Activated T-cell treated with anti-CD3 and anti-CD28 coated beads, Interleukin-2, amount 50 U/mL, for 24 hours (primary cell): ENCODE measurements around the gene CRELD1.

ENCODE experiments used
- DNase-seq: peaks from one replicate; pipeline ENCODE4 v3.0.0-alpha.2; 2020
- H3K27ac Mint-ChIP-seq: 2 replicates; pipeline ENCODE4 v1.8.0; 2020; ENCODE audit warnings: mild to moderate bottlenecking, mixed read lengths
- H3K27me3 Mint-ChIP-seq: 2 replicates; pipeline ENCODE4 v1.8.0; 2020; ENCODE audit warnings: mixed read lengths
- H3K36me3 Mint-ChIP-seq: 2 replicates; pipeline ENCODE4 v1.8.0; 2020; ENCODE audit warnings: low read depth, mixed read lengths
- H3K4me1 Mint-ChIP-seq: 2 replicates; pipeline ENCODE4 v1.8.0; 2020; ENCODE audit warnings: low read depth, mixed read lengths
- H3K4me3 Mint-ChIP-seq: 2 replicates; pipeline ENCODE4 v1.8.0; 2020; ENCODE audit warnings: mild to moderate bottlenecking, moderate library complexity, mixed read lengths
- H3K9me3 Mint-ChIP-seq: 2 replicates; pipeline ENCODE4 v1.8.0; 2020; ENCODE audit warnings: mixed read lengths

CRELD1 gene

DNA sequence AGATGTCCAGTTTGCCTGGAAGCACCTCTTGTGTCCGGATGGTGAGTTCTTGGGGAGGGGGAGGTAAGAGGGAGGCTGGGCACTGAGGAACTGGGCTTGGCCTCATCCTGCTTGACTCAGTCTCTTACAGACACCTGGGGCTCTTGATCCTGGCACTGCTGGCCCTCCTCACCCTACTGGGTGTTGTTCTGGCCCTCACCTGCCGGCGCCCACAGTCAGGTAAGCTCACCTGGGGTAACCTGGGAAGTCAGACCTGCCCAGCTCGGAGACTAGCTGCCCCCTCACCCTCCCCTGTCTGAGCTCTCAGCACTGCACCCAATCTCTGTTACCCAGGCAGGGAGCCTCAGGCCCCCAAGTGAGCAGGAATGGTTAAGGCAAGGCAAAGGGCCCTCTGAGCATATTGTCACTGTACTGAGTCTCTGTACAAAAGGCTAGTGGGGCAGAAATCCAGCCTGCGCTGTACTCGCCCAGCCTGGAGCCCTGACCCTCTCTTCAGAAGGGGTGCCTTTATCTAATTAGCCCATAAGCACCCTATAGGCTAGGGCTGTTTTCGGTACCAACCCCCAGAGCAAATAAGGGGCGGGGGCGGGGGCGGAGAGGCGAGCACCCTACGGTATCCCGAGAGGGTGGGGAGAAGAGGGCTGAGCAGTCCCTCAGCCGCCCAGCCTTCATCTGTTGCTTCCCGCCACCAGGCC is 18.9 kb upstream of the CRELD1 start:
- Mint-ChIP-seq H3K27me3 (peaks cover 16% of the 10 kb centered on the region), H3K4me1 (peaks cover 23% of the 10 kb centered on the region), H3K36me3 (no peaks in the 10 kb centered on the region), H3K4me3 (no peak overlapping the region), H3K27ac (no peak overlapping the region), H3K9me3 (no peaks in the 10 kb centered on the region)
- DNase-seq: no peak

DNA sequence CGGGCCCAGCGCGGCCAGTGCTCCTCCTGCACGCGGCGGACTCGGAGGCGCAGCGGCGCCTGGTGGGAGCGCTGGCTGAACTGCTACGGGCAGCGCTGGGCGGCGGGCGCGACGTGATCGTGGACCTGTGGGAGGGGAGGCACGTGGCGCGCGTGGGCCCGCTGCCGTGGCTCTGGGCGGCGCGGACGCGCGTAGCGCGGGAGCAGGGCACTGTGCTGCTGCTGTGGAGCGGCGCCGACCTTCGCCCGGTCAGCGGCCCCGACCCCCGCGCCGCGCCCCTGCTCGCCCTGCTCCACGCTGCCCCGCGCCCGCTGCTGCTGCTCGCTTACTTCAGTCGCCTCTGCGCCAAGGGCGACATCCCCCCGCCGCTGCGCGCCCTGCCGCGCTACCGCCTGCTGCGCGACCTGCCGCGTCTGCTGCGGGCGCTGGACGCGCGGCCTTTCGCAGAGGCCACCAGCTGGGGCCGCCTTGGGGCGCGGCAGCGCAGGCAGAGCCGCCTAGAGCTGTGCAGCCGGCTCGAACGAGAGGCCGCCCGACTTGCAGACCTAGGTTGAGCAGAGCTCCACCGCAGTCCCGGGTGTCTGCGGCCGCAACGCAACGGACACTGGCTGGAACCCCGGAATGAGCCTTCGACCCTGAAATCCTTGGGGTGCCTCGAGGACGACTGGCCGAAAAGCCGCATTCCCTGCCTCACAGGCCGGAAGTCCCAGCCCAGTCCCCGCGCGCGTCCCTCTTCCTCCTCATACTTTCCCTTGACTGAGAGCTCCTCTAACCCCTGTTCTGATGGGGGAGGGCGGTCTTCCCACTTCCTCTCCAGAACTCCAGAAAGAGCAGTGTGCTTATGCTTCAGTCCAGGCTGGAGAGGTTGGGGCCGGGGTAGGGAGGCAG is 18.1 kb upstream of the CRELD1 start:
- H3K4me1 Mint-ChIP-seq: peaks cover 20% of the 10 kb centered on the region
- peak overlapping the region; percentile 47 for H3K27ac Mint-ChIP-seq
- peak overlapping the region; percentile 64 for H3K4me3 Mint-ChIP-seq
- no peaks in the 10 kb centered on the region for H3K9me3 Mint-ChIP-seq
- H3K36me3 Mint-ChIP-seq: no peaks in the 10 kb centered on the region
- H3K27me3 Mint-ChIP-seq: peaks cover 16% of the 10 kb centered on the region
- peak; percentile 63 for DNase-seq

DNA sequence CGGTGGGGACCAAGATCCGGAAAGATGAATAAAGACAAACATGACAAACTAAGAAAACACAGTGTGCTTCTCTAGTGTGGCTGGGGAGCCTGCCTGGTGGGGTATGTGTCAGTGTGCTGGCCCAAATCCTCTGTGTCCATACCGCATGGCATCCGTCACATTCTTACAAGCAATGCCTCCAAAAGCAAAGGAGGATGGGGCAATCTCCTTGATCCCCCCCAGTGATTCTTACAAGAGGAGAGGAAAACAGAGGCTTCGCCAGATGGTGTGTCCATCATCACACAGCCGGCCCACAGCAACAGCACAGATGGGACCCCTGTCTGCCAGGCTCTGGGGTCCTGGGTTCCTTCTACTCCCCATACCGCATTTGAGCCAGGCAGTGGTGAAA is 17.3 kb upstream of the CRELD1 start:
- Mint-ChIP-seq H3K4me1 (peaks cover 20% of the 10 kb centered on the region), H3K4me3 (peak overlapping the region; percentile 33), H3K9me3 (no peaks in the 10 kb centered on the region), H3K36me3 (no peaks in the 10 kb centered on the region), H3K27ac (no peak overlapping the region), H3K27me3 (peaks cover 16% of the 10 kb centered on the region)
- DNase-seq: no peak

DNA sequence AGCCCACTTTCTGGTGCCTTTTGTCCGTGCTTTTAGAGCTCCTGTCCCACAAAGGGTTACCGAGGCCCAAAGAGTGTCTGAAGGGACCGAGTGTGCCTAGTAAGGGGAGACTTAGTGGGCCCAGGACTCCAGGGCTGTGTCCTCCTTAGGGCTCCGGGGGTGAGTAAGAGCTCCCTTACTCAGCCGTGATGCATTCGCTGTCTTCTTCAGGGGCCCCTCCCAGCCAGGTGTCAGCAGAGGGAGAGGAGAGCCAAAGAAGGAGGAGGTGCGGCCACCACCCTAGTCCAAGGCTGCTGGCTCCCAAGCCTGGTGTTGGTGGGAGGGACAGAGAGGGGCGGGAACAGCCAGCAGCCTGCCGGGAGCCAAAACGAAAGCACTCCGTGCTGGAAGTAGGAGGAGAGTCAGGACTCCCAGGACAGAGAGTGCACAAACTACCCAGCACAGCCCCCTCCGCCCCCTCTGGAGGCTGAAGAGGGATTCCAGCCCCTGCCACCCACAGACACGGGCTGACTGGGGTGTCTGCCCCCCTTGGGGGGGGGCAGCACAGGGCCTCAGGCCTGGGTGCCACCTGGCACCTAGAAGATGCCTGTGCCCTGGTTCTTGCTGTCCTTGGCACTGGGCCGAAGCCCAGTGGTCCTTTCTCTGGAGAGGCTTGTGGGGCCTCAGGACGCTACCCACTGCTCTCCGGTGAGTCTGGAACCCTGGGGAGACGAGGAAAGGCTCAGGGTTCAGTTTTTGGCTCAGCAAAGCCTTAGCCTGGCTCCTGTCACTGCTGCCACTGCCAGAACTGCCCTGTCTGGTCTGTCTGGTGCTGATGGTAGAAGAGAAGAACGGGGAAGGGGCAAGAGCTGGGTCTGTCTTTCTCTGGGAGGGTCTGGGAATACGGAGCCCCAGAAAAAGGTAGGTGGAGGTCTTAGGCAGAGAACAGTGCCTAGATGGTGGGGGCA is 16.6 kb upstream of the CRELD1 start, which contains the start of gene IL17RC:
IL17RC (plus strand) TSS at position 365 of the 947 bp plus-strand sequence; CDS start at position 583, 218 bp downstream.
- Mint-ChIP-seq H3K4me1 (peaks cover 19% of the 10 kb centered on the region), H3K4me3 (peak within 1 kb of the TSS; percentile 64), H3K36me3 (no peaks in the 10 kb centered on the region), H3K27ac (peak within 1 kb of the TSS; percentile 47), H3K27me3 (peaks cover 13% of the 10 kb centered on the region), H3K9me3 (no peaks in the 10 kb centered on the region)
- DNase-seq: peak; percentile 63

DNA sequence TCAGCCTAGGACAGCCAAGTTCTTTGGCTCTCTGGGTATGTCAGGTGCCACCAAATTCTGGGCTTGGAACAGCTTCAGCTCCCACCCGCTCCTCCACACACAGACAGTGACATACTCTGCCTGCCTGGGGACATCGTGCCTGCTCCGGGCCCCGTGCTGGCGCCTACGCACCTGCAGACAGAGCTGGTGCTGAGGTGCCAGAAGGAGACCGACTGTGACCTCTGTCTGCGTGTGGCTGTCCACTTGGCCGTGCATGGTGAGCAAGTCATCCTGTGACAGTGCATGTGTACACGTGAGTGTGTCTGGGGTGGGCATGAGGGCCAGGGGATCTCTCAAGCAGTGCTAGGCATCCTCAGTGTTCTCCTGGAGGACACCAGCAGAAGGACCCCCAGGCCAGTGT is 15.8 kb upstream of the CRELD1 start:
- no peak for DNase-seq
- Mint-ChIP-seq H3K27ac (no peak overlapping the region), H3K4me1 (peaks cover 13% of the 10 kb centered on the region), H3K36me3 (no peaks in the 10 kb centered on the region), H3K4me3 (no peak overlapping the region), H3K27me3 (peaks cover 11% of the 10 kb centered on the region), H3K9me3 (no peaks in the 10 kb centered on the region)

DNA sequence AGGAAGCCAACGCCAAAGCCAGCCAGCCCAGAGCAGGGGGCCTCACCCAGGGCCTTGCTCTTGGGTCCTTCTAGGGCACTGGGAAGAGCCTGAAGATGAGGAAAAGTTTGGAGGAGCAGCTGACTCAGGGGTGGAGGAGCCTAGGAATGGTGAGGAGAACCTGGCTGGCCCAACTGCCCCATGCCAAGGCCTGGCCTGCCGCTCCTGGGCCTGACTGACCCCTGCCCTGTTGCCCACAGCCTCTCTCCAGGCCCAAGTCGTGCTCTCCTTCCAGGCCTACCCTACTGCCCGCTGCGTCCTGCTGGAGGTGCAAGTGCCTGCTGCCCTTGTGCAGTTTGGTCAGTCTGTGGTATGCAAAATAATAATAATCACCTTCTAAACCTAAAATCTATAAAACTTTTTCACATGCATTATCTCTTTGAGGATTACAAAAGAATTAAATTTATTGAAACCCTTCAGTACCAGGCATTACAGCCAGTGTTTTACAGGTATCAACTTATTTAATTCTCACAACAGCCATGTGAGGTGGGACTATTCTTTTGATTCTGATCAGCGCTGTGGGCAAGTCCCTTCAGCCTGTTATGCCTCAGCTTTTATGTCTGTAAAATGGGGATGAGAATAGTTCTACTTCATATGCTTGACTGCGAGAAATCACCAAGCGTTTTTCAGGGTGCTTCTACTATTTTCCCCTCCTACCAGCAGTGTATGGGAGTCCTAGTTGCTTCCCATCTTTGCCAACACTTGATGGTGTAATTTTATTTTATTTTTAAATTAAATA is 15.2 kb upstream of the CRELD1 start:
- peaks cover 13% of the 10 kb centered on the region for H3K4me1 Mint-ChIP-seq
- no peak overlapping the region for H3K4me3 Mint-ChIP-seq
- DNase-seq: no peak
- peaks cover 11% of the 10 kb centered on the region for H3K27me3 Mint-ChIP-seq
- H3K36me3 Mint-ChIP-seq: no peaks in the 10 kb centered on the region
- no peak overlapping the region for H3K27ac Mint-ChIP-seq
- H3K9me3 Mint-ChIP-seq: no peaks in the 10 kb centered on the region

DNA sequence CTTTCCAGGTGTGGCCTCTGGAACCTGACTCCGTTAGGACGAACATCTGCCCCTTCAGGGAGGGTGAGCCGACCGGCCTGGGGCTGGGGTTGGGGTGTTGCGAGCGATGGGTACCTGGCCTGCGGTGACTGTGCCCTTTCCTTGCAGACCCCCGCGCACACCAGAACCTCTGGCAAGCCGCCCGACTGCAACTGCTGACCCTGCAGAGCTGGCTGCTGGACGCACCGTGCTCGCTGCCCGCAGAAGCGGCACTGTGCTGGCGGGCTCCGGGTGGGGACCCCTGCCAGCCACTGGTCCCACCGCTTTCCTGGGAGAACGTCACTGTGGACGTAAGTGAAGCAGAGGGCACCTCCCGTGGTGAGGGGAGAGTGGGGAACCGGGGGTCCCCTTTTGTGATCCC is 5.5 kb upstream of the CRELD1 start:
- Mint-ChIP-seq H3K27ac (no peak overlapping the region), H3K4me1 (peaks cover 13% of the 10 kb centered on the region), H3K27me3 (no peaks in the 10 kb centered on the region), H3K4me3 (no peak overlapping the region), H3K36me3 (peaks cover 2% of the 10 kb centered on the region), H3K9me3 (no peaks in the 10 kb centered on the region)
- DNase-seq: no peak

DNA sequence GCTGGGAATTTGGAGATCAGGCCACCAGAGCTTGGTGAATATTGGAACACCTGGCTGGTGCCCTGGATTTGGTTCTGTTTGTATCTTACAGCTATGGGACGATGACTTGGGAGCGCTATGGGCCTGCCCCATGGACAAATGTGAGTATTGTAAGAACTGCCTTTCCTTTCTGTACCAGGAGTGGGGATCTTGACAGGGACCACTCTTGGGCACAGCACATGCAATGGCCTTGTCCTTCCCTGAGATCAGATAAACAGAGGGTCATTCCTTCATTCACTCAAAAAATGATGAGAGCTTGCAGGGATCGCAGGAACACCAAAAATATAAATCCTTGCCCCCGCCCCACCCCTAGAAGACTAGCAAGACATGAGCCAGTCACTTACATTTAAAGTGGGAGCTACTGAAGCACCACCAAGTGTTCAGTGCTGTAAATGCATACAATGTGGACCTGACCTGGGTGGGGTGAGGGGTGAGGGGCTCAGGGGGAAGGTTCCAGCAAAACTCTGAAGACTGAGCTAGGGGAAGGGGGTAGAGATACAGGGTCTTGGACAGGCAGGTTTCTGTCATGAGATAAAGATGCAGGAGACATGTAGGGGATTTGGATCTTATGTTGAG is 2.7 kb upstream of the CRELD1 start:
- Mint-ChIP-seq H3K9me3 (no peaks in the 10 kb centered on the region), H3K27ac (no peak overlapping the region), H3K36me3 (peaks cover 16% of the 10 kb centered on the region), H3K4me1 (peaks cover 34% of the 10 kb centered on the region), H3K27me3 (no peaks in the 10 kb centered on the region), H3K4me3 (no peak overlapping the region)
- DNase-seq: no peak

DNA sequence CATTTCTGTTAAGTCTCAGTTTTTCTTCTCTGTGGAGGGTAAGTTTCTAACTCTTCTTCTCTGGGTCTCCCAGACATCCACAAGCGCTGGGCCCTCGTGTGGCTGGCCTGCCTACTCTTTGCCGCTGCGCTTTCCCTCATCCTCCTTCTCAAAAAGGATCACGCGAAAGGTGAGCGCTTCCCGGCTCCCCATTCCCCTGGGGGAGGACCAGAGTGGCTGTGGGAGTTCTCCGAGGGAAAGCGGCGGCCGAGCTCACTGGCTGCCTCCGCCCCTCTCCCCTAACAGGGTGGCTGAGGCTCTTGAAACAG is 1.1 kb upstream of the CRELD1 start:
- H3K4me1 Mint-ChIP-seq: peaks cover 40% of the 10 kb centered on the region
- no peaks in the 10 kb centered on the region for H3K27me3 Mint-ChIP-seq
- peaks cover 26% of the 10 kb centered on the region for H3K36me3 Mint-ChIP-seq
- H3K4me3 Mint-ChIP-seq: peak overlapping the region; percentile 94
- DNase-seq: no peak
- H3K9me3 Mint-ChIP-seq: no peaks in the 10 kb centered on the region
- peak overlapping the region; percentile 97 for H3K27ac Mint-ChIP-seq

DNA sequence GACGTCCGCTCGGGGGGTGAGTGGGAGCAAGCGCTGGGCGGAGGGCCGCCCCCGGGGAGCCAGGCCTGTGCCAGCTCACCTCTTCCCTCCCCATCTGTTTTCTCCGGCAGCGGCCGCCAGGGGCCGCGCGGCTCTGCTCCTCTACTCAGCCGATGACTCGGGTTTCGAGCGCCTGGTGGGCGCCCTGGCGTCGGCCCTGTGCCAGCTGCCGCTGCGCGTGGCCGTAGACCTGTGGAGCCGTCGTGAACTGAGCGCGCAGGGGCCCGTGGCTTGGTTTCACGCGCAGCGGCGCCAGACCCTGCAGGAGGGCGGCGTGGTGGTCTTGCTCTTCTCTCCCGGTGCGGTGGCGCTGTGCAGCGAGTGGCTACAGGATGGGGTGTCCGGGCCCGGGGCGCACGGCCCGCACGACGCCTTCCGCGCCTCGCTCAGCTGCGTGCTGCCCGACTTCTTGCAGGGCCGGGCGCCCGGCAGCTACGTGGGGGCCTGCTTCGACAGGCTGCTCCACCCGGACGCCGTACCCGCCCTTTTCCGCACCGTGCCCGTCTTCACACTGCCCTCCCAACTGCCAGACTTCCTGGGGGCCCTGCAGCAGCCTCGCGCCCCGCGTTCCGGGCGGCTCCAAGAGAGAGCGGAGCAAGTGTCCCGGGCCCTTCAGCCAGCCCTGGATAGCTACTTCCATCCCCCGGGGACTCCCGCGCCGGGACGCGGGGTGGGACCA is 632 bp upstream of the CRELD1 start:
- Mint-ChIP-seq H3K36me3 (peaks cover 29% of the 10 kb centered on the region), H3K9me3 (no peaks in the 10 kb centered on the region), H3K4me1 (peaks cover 40% of the 10 kb centered on the region), H3K27ac (peak overlapping the region; percentile 97), H3K27me3 (no peaks in the 10 kb centered on the region), H3K4me3 (peak overlapping the region; percentile 94)
- peak; percentile 93 for DNase-seq

DNA sequence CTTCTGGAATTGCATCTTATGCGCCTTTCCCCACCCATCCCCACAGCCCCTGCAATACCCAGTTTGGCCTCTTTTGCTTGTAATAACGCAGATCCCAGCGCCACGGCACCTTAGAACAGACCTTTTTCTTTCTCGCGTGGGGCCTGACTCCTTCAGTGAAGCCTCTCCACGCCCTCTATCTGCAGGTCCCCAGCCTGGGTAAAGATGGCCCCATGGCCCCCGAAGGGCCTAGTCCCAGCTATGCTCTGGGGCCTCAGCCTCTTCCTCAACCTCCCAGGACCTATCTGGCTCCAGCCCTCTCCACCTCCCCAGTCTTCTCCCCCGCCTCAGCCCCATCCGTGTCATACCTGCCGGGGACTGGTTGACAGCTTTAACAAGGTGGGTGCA is 594 bp downstream of the CRELD1 start:
- DNase-seq: no peak
- H3K4me1 Mint-ChIP-seq: peaks cover 40% of the 10 kb centered on the region

DNA sequence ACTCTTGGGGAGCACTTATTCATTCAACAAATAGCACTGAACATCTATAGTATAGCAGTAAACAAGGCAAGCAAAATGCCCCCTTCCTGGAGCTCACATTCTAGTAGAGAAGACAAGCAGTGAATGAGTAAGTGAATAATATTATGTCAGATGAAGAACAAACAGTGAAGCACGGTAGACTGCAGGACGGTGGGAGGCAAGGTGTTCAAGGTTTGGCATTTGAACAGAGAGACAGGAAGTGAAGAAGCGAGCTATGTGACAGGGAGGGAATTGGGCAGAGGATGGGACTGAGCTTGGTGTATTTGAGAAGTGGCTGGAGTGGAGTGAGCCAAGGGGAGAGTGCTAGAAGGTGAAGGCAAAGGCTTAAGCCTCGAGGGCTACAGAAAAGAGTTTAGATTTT is 1.4 kb downstream of the CRELD1 start:
- peaks cover 40% of the 10 kb centered on the region for H3K4me1 Mint-ChIP-seq

More for the DNA sequence above, 594 bp downstream of the CRELD1 start:
- Mint-ChIP-seq H3K36me3 (peaks cover 33% of the 10 kb centered on the region), H3K27ac (peak overlapping the region; percentile 97), H3K4me3 (peak overlapping the region; percentile 94), H3K27me3 (no peaks in the 10 kb centered on the region), H3K9me3 (no peaks in the 10 kb centered on the region)

DNA sequence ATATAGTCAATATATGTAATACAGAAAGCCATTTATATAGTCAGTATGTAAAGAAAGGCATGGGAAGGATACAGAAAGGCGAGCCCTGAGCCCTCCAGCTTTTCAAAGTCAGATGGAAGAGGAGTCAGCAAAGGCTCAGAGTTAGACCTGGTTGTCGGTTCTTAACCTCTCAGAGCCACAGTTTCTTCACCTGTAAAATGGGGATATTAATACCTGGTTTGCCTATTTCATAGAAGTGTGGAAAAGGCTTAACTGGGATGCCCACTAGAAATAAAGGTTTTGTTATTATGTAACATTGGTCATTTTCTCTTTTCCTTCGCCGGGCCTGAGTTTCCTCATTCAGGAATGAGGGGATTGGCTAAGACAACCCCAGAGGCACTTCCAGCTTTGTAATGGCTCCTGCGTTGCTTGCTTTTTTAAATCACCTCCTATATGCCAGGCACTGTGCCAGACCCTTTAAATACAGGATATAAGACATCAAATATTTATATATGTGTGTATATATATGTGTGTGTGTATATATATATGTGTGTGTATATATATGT is 2.4 kb downstream of the CRELD1 start:
- Mint-ChIP-seq H3K4me3 (no peak overlapping the region), H3K36me3 (peaks cover 39% of the 10 kb centered on the region), H3K27me3 (no peaks in the 10 kb centered on the region), H3K4me1 (peaks cover 40% of the 10 kb centered on the region), H3K9me3 (no peaks in the 10 kb centered on the region), H3K27ac (no peak overlapping the region)
- no peak for DNase-seq

More for the DNA sequence above, 1.4 kb downstream of the CRELD1 start:
- DNase-seq: no peak
- peak overlapping the region; percentile 94 for H3K4me3 Mint-ChIP-seq
- peak overlapping the region; percentile 97 for H3K27ac Mint-ChIP-seq
- H3K36me3 Mint-ChIP-seq: peaks cover 35% of the 10 kb centered on the region
- H3K27me3 Mint-ChIP-seq: no peaks in the 10 kb centered on the region
- H3K9me3 Mint-ChIP-seq: no peaks in the 10 kb centered on the region
